Vagina (tissue), 2 donors: ENCODE results near the gene LRRC27. TPM values are rescaled to one million over a fixed set of nuclear protein-coding genes. Genes with fewer than 3 reads are reported as not detected.

Source experiments
- DNase-seq, 2 donors: peaks; one replicate each; pipeline ENCODE4 v3.0.0-alpha.2; 2017; ENCODE audit errors: extremely low spot score in 2 of 2
- H3K27ac ChIP-seq: fragments of 200-600 bp; sonication (generic); one replicate; pipeline ENCODE4 v1.5.1; 2019
- H3K27me3 ChIP-seq: fragments of 200-600 bp; sonication (generic); one replicate; pipeline ENCODE4 v1.5.1; 2019
- H3K36me3 ChIP-seq, 2 donors: fragments of 200-600 bp; sonication (generic); one replicate each; pipeline ENCODE4 v1.5.1; 2017 to 2019
- H3K4me1 ChIP-seq: fragments of 200-600 bp; sonication (generic); one replicate; pipeline ENCODE4 v1.5.1; 2019
- H3K4me3 ChIP-seq, 2 donors: fragments of 200-600 bp; sonication (generic); 1 replicate in 1 of 2; 2 replicates in 1 of 2; pipeline ENCODE4 v1.5.1; 2016 to 2019
- H3K9me3 ChIP-seq: fragments of 200-600 bp; sonication (generic); one replicate; pipeline ENCODE4 v1.5.1; 2019
- CTCF ChIP-seq, 3 experiments: fragments of 450-650 bp in 2 of 3; fragments of 200-600 bp in 1 of 3; sonication (generic) in 1 of 3; IDR thresholded peaks; one replicate each; pipeline ENCODE4 v1.5.1; 2017 to 2019; ENCODE audit warnings: antibody characterized with exemption in 3 of 3, mild to moderate bottlenecking in 2 of 3, moderate library complexity in 2 of 3
- POLR2A ChIP-seq, 2 donors: fragments of 450-650 bp; IDR thresholded peaks; one replicate each; pipeline ENCODE4 v1.6.1; 2017; ENCODE audit warnings: antibody characterized with exemption in 2 of 2, mild to moderate bottlenecking in 2 of 2, moderate library complexity in 2 of 2
- POLR2AphosphoS5 ChIP-seq, 2 donors: sonication (generic); formaldehyde crosslinking; IDR thresholded peaks; one replicate each; pipeline ENCODE4 v1.9.0; 2017; ENCODE audit warnings: antibody characterized with exemption in 2 of 2, mild to moderate bottlenecking in 2 of 2, low read depth in 1 of 2; ENCODE audit not compliant: insufficient read depth in 1 of 2
- intact Hi-C: fragments of 100-400 bp; cut with DNase I; formaldehyde crosslinking; loops from one replicate; pipeline ENCODE4 v1.15.1; 2023
- total RNA-seq: library from RNA; depleted of rRNA; stranded (reverse); fragments of >200 nt; gene quantifications from one replicate; pipeline ENCODE4 v1.2.3, GENCODE V29; 2016

Gene LRRC27
- total RNA-seq, 1 donor from 2014 or later: 4.9 TPM

GRCh38 chr10:132357286-132358058, 25.5 kb downstream of the LRRC27 start:
- DNase-seq: no peak
- TF ChIP-seq CTCF (IDR thresholded peaks at IDR 0.05) (no peak), POLR2A (IDR thresholded peaks at IDR 0.05) (no peak), POLR2AphosphoS5 (IDR thresholded peaks at IDR 0.05; ENCODE audit: insufficient read depth in 1 of 2, low read depth in 1 of 2) (no peak)
- no peaks in the 10 kb centered on the region for H3K9me3 ChIP-seq
- H3K36me3 ChIP-seq: no peaks in the 10 kb centered on the region
- intact Hi-C loops: no loop called here
- H3K27me3 ChIP-seq: no peaks in the 10 kb centered on the region
- no peaks in the 10 kb centered on the region for H3K4me1 ChIP-seq
- H3K27ac ChIP-seq: no peak overlapping the region
- H3K4me3 ChIP-seq: no peak overlapping the region

GRCh38 chr10:132359305-132360040, 27.5 kb downstream of the LRRC27 start:
- intact Hi-C loops: no loop called here
- peaks cover 0 to 2% of the 10 kb centered on the region in 2 donors for H3K36me3 ChIP-seq

GRCh38 chr10:132360766-132361447, 28.9 kb downstream of the LRRC27 start:
- Histone ChIP-seq H3K4me1 (no peaks in the 10 kb centered on the region), H3K27ac (no peak overlapping the region), H3K4me3 (no peak overlapping the region), H3K9me3 (no peaks in the 10 kb centered on the region), H3K36me3 (peaks cover 0 to 10% of the 10 kb centered on the region in 2 donors), H3K27me3 (no peaks in the 10 kb centered on the region)
- TF ChIP-seq CTCF (IDR thresholded peaks at IDR 0.05) (peak in 2 of 3 experiments; percentile 17 to 23), POLR2A (IDR thresholded peaks at IDR 0.05) (no peak)
- no peak for DNase-seq
- intact Hi-C loops: no loop called here

More at GRCh38 chr10:132359305-132360040, 27.5 kb downstream of the LRRC27 start:
- TF ChIP-seq POLR2A (IDR thresholded peaks at IDR 0.05) (no peak), POLR2AphosphoS5 (IDR thresholded peaks at IDR 0.05; ENCODE audit: insufficient read depth in 1 of 2, low read depth in 1 of 2) (no peak), CTCF (IDR thresholded peaks at IDR 0.05) (no peak)
- Histone ChIP-seq H3K4me1 (no peaks in the 10 kb centered on the region), H3K9me3 (no peaks in the 10 kb centered on the region), H3K4me3 (no peak overlapping the region), H3K27ac (no peak overlapping the region), H3K27me3 (no peaks in the 10 kb centered on the region)
- no peak for DNase-seq

- DNase-seq: no peak
- Histone ChIP-seq H3K4me3 (no peak overlapping the region), H3K27me3 (no peaks in the 10 kb centered on the region), H3K27ac (no peak overlapping the region), H3K4me1 (no peaks in the 10 kb centered on the region), H3K9me3 (no peaks in the 10 kb centered on the region), H3K36me3 (peaks cover 0 to 10% of the 10 kb centered on the region in 2 donors)
- TF ChIP-seq CTCF (IDR thresholded peaks at IDR 0.05) (no peak), POLR2A (IDR thresholded peaks at IDR 0.05) (no peak), POLR2AphosphoS5 (IDR thresholded peaks at IDR 0.05; ENCODE audit: insufficient read depth in 1 of 2, low read depth in 1 of 2) (no peak)
- intact Hi-C loops: no loop called here
These were observed 29.6 kb downstream of the LRRC27 start for GRCh38 chr10:132361581-132362101.
